A673 (cell line): Measurements from ENCODE around the gene SLX4IP. TPM values are rescaled to one million over a fixed set of nuclear protein-coding genes. Genes with fewer than 3 reads are reported as not detected.

Experiments used
- BruUV-seq: library from RNA; stranded (reverse); fragments of 400-500 nt; replicated peaks from 2 replicates; lab custom pipeline; 2021; lab: Mats Ljungman, UMichigan
- CTCF ChIA-PET: fragments of 300-600 bp; sonication (Branson Sonifier 250); formaldehyde crosslinking; loops from one replicate; lab custom pipeline; 2022; ENCODE audit warnings: antibody characterized with exemption; lab: Charles Lee
- POLR2A ChIA-PET: fragments of 300-600 bp; sonication (Branson Sonifier 250); formaldehyde crosslinking; loops from one replicate; lab custom pipeline; 2022; ENCODE audit warnings: antibody characterized with exemption; ENCODE audit not compliant: low non-redundant PET; lab: Charles Lee
- DNase-seq: peaks from one replicate; pipeline ENCODE4 v3.0.0-alpha.2; 2015; ENCODE audit warnings: low spot score
- H3K27ac ChIP-seq: fragments of 200-600 bp; sonication (generic); 2 replicates; pipeline ENCODE4 v1.5.1; 2016; ENCODE audit warnings: mixed run types, low read depth, mild to moderate bottlenecking, mixed read lengths, antibody characterized with exemption, low read length; ENCODE audit not compliant: poor library complexity, severe bottlenecking
- H3K27me3 ChIP-seq: fragments of 200-600 bp; sonication (generic); replicated peaks from 2 replicates; pipeline ENCODE4 v1.6.1; 2017; ENCODE audit warnings: mixed run types, low read depth, mild to moderate bottlenecking, mixed read lengths, antibody characterized with exemption, low read length; ENCODE audit not compliant: insufficient read depth, poor library complexity
- H3K36me3 ChIP-seq: fragments of 200-600 bp; sonication (generic); 2 replicates; pipeline ENCODE4 v1.6.1; 2016; ENCODE audit warnings: mixed run types, mild to moderate bottlenecking, mixed read lengths, antibody characterized with exemption, low read length; ENCODE audit not compliant: insufficient read depth, poor library complexity, severe bottlenecking
- H3K4me1 ChIP-seq: fragments of 200-600 bp; sonication (generic); 2 replicates; pipeline ENCODE4 v1.6.1; 2017; ENCODE audit warnings: mixed run types, mild to moderate bottlenecking, mixed read lengths, antibody characterized with exemption, low read length; ENCODE audit not compliant: insufficient read depth, poor library complexity, severe bottlenecking
- H3K4me3 ChIP-seq: fragments of 200-600 bp; sonication (generic); 2 replicates; pipeline ENCODE4 v1.5.1; 2016; ENCODE audit warnings: low read depth, mixed run types, mild to moderate bottlenecking, mixed read lengths, low read length; ENCODE audit not compliant: poor library complexity, severe bottlenecking
- H3K9me3 ChIP-seq: fragments of 200-600 bp; sonication (generic); 2 replicates; pipeline ENCODE4 v1.6.1; 2016; ENCODE audit warnings: mixed run types, low read depth, mild to moderate bottlenecking, mixed read lengths, antibody characterized with exemption, low read length; ENCODE audit not compliant: poor library complexity, severe bottlenecking
- EZH2 ChIP-seq: fragments of 200-600 bp; sonication (generic); IDR thresholded peaks from 2 replicates; pipeline ENCODE4 v1.6.1; 2017; ENCODE audit warnings: borderline replicate concordance, low read depth, mild to moderate bottlenecking, mixed read lengths, antibody characterized with exemption, low read length; ENCODE audit not compliant: poor library complexity, severe bottlenecking
- intact Hi-C: fragments of 100-400 bp; cut with micrococcal nuclease; formaldehyde crosslinking; loops from one replicate; pipeline ENCODE4 v1.10.0; 2022; ENCODE audit not compliant: unreplicated experiment
- total RNA-seq: library from RNA; stranded (reverse); gene quantifications from 2 replicates; pipeline ENCODE4 v1.2.3, GENCODE V29; 2021
- TF ChIP-seq, protein P1 (sequence below): fragments of 300-800, 200-600 bp; sonication (generic); conservative IDR thresholded peaks from 2 replicates; pipeline ENCODE4 v1.5.1; 2017; ENCODE audit warnings: low read depth, mild to moderate bottlenecking, antibody characterized with exemption, low read length, moderate library complexity, mixed read lengths

SLX4IP gene
- total RNA-seq, 1 experiment from 2014 or later: 9.8 TPM

DNA sequence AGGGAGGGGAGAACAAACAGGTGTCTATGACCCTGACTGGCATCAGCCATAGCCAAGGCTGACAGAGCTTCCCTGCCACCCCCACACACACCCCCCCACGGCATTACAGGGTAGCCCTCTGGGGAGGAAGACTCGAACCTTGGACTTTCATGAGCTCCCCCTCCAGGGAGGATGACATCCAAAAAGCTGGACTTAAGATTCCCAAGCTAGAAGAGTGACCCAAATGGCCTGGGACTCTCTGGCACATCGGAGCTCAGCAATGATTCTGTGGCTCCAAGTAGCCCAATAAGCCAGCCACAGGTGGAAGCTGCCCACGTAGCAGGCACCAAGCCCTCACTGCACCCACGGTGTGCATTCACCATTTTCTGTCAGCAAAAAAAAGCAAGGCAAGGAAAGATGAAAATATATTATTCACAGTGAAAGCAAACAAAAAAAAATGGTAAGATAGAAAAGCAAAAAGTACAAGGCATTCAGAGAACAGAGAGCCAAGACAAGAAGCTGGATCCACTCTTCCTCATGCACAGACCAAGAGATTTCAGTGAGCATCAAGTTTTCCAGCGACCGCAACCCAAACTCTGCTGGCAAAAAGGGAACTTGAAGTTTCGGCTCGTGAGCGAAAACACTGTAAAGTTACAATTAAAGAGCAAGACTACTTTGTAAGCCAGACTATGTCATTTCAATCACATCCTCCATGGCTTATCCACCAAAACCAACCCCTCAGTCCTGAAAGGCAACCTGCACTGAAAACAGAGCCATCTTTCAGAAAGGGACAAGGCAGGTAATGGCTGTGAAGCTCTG, 227.8 kb downstream of the SLX4IP start:
- intact Hi-C loops: no loop called here
- no peak overlapping the region for H3K4me3 ChIP-seq
- TF ChIP-seq, protein P1, sequence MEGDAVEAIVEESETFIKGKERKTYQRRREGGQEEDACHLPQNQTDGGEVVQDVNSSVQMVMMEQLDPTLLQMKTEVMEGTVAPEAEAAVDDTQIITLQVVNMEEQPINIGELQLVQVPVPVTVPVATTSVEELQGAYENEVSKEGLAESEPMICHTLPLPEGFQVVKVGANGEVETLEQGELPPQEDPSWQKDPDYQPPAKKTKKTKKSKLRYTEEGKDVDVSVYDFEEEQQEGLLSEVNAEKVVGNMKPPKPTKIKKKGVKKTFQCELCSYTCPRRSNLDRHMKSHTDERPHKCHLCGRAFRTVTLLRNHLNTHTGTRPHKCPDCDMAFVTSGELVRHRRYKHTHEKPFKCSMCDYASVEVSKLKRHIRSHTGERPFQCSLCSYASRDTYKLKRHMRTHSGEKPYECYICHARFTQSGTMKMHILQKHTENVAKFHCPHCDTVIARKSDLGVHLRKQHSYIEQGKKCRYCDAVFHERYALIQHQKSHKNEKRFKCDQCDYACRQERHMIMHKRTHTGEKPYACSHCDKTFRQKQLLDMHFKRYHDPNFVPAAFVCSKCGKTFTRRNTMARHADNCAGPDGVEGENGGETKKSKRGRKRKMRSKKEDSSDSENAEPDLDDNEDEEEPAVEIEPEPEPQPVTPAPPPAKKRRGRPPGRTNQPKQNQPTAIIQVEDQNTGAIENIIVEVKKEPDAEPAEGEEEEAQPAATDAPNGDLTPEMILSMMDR: no peak
- no peak for TF ChIP-seq EZH2
- POLR2A ChIA-PET: interaction anchor here (0.7 kb wide), 1 partner anchor 11 kb away, joined by 3 read pairs; no protein-coding TSS in a partner anchor
- H3K27ac ChIP-seq: no peak overlapping the region
- CTCF ChIA-PET: no interaction called here
- no peak for DNase-seq
- no TSS peak for BruUV-seq
- peaks cover 58% of the 10 kb centered on the region for H3K36me3 ChIP-seq
- H3K4me1 ChIP-seq: peaks cover 40% of the 10 kb centered on the region
- H3K9me3 ChIP-seq: no peaks in the 10 kb centered on the region
- H3K27me3 ChIP-seq: no peaks in the 10 kb centered on the region

DNA sequence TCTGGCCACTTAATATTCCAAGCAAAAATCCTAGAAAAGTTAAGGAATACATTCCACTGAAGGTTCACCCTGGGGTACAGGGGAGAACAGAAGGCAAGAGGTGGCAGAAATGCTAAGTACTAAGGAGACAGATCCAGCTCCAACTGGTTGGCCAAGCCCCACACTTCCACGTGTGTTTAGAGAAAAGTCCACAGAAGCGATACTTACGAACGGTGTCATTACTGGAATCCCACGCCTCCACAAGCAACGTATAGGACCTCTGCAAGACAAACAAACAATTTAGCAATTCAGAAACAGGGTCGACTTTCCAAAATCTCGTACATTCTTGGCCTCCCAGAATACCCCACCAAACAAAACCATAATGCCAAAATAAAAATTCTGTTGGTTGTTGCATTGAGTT, 228.7 kb downstream of the SLX4IP start:
- no peak overlapping the region for H3K27ac ChIP-seq
- BruUV-seq: no TSS peak
- no peaks in the 10 kb centered on the region for H3K9me3 ChIP-seq
- H3K36me3 ChIP-seq: peaks cover 56% of the 10 kb centered on the region
- no peak for DNase-seq
- H3K4me1 ChIP-seq: peaks cover 49% of the 10 kb centered on the region
- H3K27me3 ChIP-seq: no peaks in the 10 kb centered on the region
- TF ChIP-seq, protein P1: no peak
- no peak for TF ChIP-seq EZH2
- ChIA-PET CTCF (no interaction called here), POLR2A (interaction anchor here (0.5 kb wide), 1 partner anchor 1043 kb away, joined by 8 read pairs; no protein-coding TSS in a partner anchor)
- no peak overlapping the region for H3K4me3 ChIP-seq
- intact Hi-C loops: no loop called here

DNA sequence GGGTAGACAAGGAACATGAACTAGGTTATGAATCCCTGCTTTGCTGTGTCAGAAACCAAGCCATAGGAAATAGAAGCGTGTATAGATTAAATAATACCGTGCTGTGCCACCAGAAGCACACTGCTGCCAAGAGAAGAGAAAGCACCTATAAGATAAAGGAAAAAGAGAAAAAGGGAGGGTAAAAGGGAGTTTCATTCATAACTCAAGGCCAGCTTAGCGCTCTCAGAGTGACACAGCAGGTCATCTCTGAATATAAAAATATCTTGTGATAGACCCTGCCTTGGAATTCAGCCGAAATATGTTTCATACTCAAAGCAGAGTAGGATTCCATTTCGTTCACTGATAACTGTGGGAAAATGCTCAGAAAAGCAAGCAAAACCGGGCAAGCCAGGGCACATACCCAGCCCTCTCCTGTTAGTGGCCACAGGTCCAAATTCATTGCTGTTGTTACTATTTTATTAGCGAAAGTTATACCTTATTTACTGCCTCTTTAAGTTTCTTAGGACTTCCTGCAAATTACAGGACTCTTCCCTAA, 230.0 kb downstream of the SLX4IP start:
- Histone ChIP-seq H3K27ac (peak overlapping the region; percentile 16), H3K4me1 (peaks cover 62% of the 10 kb centered on the region), H3K27me3 (no peaks in the 10 kb centered on the region), H3K9me3 (no peaks in the 10 kb centered on the region), H3K36me3 (peaks cover 43% of the 10 kb centered on the region), H3K4me3 (no peak overlapping the region)
- TF ChIP-seq, protein P1: no peak
- no peak for TF ChIP-seq EZH2
- ChIA-PET CTCF (interaction anchor here (0.6 kb wide), 1 partner anchor 11 kb away, joined by 3 read pairs; no protein-coding TSS in a partner anchor), POLR2A (no interaction called here)
- no TSS peak for BruUV-seq
- no peak for DNase-seq
- intact Hi-C loops: no loop called here
